RWPE2 (cell line): ENCODE data around the gene MACROD2.

Source experiments
- ATAC-seq: fragments of 200-7000 bp; cut with Tn5 transposase; 3 replicates; pipeline ENCODE4 v1.9.1; 2021; ENCODE audit warnings: low read depth
- DNase-seq: peaks from one replicate; pipeline ENCODE4 v3.0.0-alpha.2; 2020; ENCODE audit warnings: low spot score
- H3K27ac ChIP-seq: fragments of 450-650 bp; 2 replicates; pipeline ENCODE4 v1.5.1; 2017; ENCODE audit warnings: mild to moderate bottlenecking; ENCODE audit not compliant: poor library complexity, severe bottlenecking
- H3K27me3 ChIP-seq: fragments of 250-450 bp; sonication (Bioruptor Pico); 2 replicates; pipeline ENCODE4 v1.5.1; 2021; ENCODE audit warnings: mild to moderate bottlenecking, moderate library complexity; ENCODE audit not compliant: insufficient read depth, poor library complexity, severe bottlenecking
- H3K36me3 ChIP-seq: fragments of 250-450 bp; sonication (Bioruptor Pico); 2 replicates; pipeline ENCODE4 v1.5.1; 2020; ENCODE audit warnings: low read depth, mild to moderate bottlenecking, moderate library complexity
- H3K4me1 ChIP-seq: fragments of 250-450 bp; sonication (Bioruptor Pico); 2 replicates; pipeline ENCODE4 v1.5.1; 2021; ENCODE audit warnings: mild to moderate bottlenecking, moderate library complexity; ENCODE audit not compliant: insufficient read depth, poor library complexity, severe bottlenecking
- H3K4me3 ChIP-seq: fragments of 250-450 bp; sonication (Bioruptor Pico); 2 replicates; pipeline ENCODE4 v1.5.1; 2021; ENCODE audit warnings: mild to moderate bottlenecking, moderate library complexity; ENCODE audit not compliant: severe bottlenecking
- H3K9me3 ChIP-seq: fragments of 250-450 bp; sonication (Bioruptor Pico); 2 replicates; pipeline ENCODE4 v1.5.1; 2021; ENCODE audit warnings: mild to moderate bottlenecking, moderate library complexity; ENCODE audit not compliant: severe bottlenecking
- CTCF ChIP-seq: fragments of 450-650 bp; IDR thresholded peaks from one replicate; pipeline ENCODE4 v1.5.1; 2017; ENCODE audit warnings: mild to moderate bottlenecking, moderate library complexity; ENCODE audit not compliant: poor library complexity, severe bottlenecking

Gene MACROD2

DNA sequence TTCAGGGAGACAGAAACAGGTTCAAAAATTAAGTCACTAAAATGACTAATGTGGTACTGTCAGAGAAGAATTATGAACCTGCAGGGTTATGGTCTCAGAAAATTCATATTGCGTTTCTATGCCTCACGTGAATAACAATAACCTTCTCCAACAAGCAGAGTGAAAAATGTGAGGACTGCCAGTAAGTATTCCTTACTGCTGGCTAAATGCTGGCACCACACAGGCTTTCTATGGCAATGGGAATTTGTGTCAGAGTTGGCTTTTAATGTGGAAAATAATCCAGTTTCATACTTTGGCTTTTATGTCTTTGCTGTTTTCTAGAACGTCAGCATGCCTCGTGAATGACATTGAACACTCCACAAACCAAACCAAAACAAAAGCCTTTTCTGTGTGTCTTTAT is 1922.0 kb downstream of the MACROD2 start:
- Histone ChIP-seq H3K4me3 (no peak overlapping the region), H3K9me3 (no peaks in the 10 kb centered on the region), H3K27ac (no peak overlapping the region), H3K4me1 (peaks cover 2% of the 10 kb centered on the region), H3K27me3 (no peaks in the 10 kb centered on the region), H3K36me3 (no peaks in the 10 kb centered on the region)
- TF ChIP-seq CTCF, result no peak
- DNase-seq (no peak), ATAC-seq (no peak)

- Histone ChIP-seq H3K36me3 (no peaks in the 10 kb centered on the region), H3K4me3 (no peak overlapping the region), H3K9me3 (no peaks in the 10 kb centered on the region), H3K27me3 (no peaks in the 10 kb centered on the region), H3K27ac (no peak overlapping the region), H3K4me1 (peaks cover 2% of the 10 kb centered on the region)
- no peak for ATAC-seq
- DNase-seq, result no peak
- TF ChIP-seq CTCF, result no peak
These were observed 1923.3 kb downstream of the MACROD2 start for GRCh38 chr20:15918631-15919030.

DNA sequence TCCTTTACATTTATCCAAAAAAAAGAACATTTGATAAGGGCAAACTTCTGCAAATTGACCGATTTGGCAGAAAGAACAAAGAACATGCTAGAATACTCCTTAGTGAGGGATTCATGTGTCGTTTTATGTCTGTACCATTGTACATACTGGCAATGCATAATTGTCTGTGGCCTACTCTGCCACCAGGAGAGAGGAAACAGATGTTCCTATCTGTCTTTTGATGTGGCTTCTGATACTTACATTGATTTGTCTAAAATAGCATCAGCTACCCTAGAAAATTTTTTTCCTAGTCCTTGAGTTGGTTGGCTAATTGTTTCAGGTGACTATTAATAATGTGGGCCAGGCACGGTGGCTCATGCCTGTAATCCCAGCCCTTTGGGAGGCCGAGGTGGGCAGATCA is 1923.8 kb downstream of the MACROD2 start:
- H3K4me1 ChIP-seq, result peaks cover 2% of the 10 kb centered on the region
- no peak for DNase-seq

DNA sequence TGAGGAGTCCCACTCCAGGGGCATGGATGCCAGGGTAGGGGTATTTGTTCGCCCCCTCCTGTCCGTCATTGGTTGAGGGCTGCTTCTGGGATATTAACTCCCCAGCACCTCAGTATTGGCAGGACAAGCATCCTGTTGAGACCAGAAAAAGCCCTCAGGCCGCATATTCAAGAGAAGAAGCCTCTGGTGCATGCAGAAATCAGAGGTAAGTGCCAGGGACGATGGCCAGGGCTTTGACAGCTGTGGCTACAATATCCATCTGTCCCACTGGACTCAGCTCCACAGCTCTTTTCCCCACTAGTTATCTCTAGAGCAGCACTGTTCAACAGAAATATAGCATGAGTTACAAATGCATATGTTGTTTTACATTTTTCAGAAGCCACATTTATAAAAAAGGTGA is 1926.6 kb downstream of the MACROD2 start:
- Histone ChIP-seq H3K27ac (no peak overlapping the region), H3K4me1 (no peaks in the 10 kb centered on the region), H3K36me3 (no peaks in the 10 kb centered on the region), H3K27me3 (no peaks in the 10 kb centered on the region), H3K4me3 (no peak overlapping the region), H3K9me3 (no peaks in the 10 kb centered on the region)
- DNase-seq (no peak), ATAC-seq (no peak)
- TF ChIP-seq CTCF, result no peak

More for the DNA sequence above, 1923.8 kb downstream of the MACROD2 start:
- TF ChIP-seq CTCF, result no peak
- H3K27me3 ChIP-seq, result no peaks in the 10 kb centered on the region
- H3K36me3 ChIP-seq, result no peaks in the 10 kb centered on the region
- ATAC-seq, result no peak
- H3K4me3 ChIP-seq, result no peak overlapping the region
- no peaks in the 10 kb centered on the region for H3K9me3 ChIP-seq
- H3K27ac ChIP-seq, result no peak overlapping the region

DNA sequence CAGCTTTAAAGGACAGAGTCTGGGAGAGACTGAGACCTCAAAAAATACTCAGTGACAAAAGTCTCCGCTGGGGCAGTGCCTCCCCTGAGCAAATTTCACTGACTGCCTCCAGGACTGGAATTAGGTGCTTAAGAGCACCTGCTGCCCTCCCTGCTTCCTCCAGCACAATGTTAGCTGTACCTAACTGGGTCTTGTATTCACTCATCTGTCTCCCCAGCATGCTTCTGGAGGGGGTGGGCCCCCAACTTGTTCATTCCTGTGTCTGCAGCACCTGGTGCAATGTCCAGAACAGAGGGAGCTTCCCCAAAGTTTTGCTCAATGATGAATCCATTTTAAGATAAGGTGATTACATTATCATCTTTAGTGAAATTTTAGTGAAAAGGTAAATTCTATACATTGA is 1927.2 kb downstream of the MACROD2 start:
- Histone ChIP-seq H3K4me1 (no peaks in the 10 kb centered on the region), H3K9me3 (no peaks in the 10 kb centered on the region), H3K27me3 (no peaks in the 10 kb centered on the region), H3K36me3 (no peaks in the 10 kb centered on the region), H3K27ac (no peak overlapping the region), H3K4me3 (no peak overlapping the region)
- no peak for DNase-seq
- no peak for ATAC-seq
- TF ChIP-seq CTCF, result no peak
